Measurements from ENCODE around the gene NAB2. TPM values are rescaled to one million over a fixed set of nuclear protein-coding genes. Genes with fewer than 3 reads are reported as not detected.
A peak's percentile ranks its signal among the peaks of the same experiment; 100 is the strongest.

NAB2 gene, protein sequence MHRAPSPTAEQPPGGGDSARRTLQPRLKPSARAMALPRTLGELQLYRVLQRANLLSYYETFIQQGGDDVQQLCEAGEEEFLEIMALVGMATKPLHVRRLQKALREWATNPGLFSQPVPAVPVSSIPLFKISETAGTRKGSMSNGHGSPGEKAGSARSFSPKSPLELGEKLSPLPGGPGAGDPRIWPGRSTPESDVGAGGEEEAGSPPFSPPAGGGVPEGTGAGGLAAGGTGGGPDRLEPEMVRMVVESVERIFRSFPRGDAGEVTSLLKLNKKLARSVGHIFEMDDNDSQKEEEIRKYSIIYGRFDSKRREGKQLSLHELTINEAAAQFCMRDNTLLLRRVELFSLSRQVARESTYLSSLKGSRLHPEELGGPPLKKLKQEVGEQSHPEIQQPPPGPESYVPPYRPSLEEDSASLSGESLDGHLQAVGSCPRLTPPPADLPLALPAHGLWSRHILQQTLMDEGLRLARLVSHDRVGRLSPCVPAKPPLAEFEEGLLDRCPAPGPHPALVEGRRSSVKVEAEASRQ
- 10 to 100 TPM; 14.8 to 25.0 (median 18.2) TPM for total RNA-seq
- polyA plus RNA-seq: 10 to 100 TPM in 2 of 3 donors, 1 to 10 TPM in 1; 9.0 to 19.1 (median 13.2) TPM
- long read RNA-seq, donor 1, transcript NAB2-201 (7 exons, 2,711 nt): major isoform, 6 of 61 reads
- long read RNA-seq, donor 1, partial matches to known transcripts: 49 of 61 reads
- long read RNA-seq, donor 1, other reads (novel, unspliced or antisense): 6 of 61 reads
- long read RNA-seq, donor 2, partial matches to known transcripts: 0 of 4 reads
- long read RNA-seq, donor 2, other reads (novel, unspliced or antisense): 0 of 4 reads

DNA sequence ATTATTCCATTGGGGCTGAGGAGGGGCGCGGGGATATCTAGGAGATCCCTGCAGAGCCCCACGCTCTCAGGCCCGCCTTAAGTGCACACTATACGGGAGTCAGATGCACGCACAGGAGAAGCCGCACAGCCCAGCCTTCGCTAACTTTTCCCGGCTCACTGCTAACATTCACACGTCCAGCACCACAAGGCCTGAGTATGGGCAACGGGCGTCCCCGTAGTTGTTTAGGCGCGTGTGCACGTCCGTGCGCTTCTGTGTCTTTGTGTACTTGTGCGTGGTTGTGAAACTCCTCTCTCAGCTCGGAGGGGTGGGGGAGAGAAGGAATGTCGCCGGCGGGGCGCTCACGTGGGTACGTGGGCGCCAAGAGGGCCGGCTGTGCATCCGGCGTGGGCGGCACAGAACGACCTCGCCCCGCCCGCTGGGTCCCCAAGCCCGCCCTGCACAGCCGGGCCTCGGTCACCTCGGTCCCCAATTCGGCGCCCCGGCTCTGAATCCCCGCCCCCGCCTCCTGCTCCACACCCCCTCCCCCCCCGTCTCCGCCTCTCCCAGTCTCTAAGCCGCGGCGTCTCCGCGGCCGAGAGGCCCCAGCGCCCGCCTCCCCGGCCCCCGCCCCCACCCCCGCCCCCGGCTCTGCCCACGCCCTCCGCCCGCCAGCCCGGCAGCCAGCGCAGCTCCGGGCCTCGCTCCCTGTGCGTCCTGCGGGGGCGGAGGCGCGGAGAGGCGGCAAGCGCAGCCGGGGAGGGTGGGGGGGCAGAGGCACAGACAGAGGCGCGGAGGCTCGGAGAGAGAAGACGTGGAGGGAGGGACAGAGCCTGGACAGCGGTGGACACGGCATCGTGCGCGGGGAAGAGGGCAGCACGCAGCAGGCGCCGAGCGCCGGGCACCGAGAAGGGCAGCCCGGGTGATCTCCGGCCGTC lies at the start of gene NAB2:
Gene NAB2, plus strand, starts transcription at position 761 of the 917 bp plus-strand sequence. CDS start 158 bp downstream, outside the sequence.
- H3K4me3 ChIP-seq: peak within 1 kb of the TSS; percentile 59 to 96 (median 84)
- intact Hi-C loops (cut with DNase I; ENCODE audit: low total_unique reads): no loop called here
- TF ChIP-seq POLR2A (IDR thresholded peaks at IDR 0.05): peak in 1 of 3 donors; percentile 53
- TF ChIP-seq, protein P1, sequence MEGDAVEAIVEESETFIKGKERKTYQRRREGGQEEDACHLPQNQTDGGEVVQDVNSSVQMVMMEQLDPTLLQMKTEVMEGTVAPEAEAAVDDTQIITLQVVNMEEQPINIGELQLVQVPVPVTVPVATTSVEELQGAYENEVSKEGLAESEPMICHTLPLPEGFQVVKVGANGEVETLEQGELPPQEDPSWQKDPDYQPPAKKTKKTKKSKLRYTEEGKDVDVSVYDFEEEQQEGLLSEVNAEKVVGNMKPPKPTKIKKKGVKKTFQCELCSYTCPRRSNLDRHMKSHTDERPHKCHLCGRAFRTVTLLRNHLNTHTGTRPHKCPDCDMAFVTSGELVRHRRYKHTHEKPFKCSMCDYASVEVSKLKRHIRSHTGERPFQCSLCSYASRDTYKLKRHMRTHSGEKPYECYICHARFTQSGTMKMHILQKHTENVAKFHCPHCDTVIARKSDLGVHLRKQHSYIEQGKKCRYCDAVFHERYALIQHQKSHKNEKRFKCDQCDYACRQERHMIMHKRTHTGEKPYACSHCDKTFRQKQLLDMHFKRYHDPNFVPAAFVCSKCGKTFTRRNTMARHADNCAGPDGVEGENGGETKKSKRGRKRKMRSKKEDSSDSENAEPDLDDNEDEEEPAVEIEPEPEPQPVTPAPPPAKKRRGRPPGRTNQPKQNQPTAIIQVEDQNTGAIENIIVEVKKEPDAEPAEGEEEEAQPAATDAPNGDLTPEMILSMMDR (IDR thresholded peaks at IDR 0.05 in 8 of 11, conservative IDR thresholded peaks at IDR 0.05 in 3 of 11): peak in 2 of 11 experiments; percentile 2 to 22
- TF ChIP-seq POLR2AphosphoS5 (IDR thresholded peaks at IDR 0.05): peak; percentile 90 to 92 (median 91)
- peaks cover 0 to 29% (median 18%) of the 10 kb centered on the region in 6 donors for H3K36me3 ChIP-seq
- H3K27me3 ChIP-seq (replicated peaks in 1 of 7): no peaks in the 10 kb centered on the region
- H3K27ac ChIP-seq: peak within 1 kb of the TSS; percentile 94 to 99 (median 97)
- peaks cover 28 to 76% (median 55%) of the 10 kb centered on the region in 6 donors for H3K4me1 ChIP-seq
- no peaks in the 10 kb centered on the region for H3K9me3 ChIP-seq
- 0 to 1% (median 0%) methylated on average over 31 to 91 of the region's 91 CpGs for WGBS, 5 donors
- DNase-seq: peak; percentile 99

DNA sequence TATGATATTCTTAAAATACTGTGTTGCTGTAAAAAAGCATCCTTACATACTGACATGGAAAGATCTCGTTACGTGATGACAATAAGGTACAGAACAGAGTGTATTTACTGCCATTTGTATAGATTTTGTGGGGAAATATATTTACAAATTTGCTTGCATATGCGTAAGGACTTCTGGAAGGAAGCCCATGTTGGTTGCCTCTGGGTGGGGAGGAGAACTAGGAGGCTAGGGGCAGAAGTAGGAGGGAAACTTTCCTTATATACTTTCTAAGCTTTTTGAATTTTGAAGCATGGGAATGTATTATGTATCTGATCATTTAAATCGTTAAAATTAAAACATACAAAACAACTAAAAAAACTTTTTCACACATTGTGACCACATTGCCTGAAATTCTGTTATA lies 48.7 kb upstream of the NAB2 start:
- H3K9me3 ChIP-seq: no peaks in the 10 kb centered on the region
- DNase-seq: no peak
- no peak overlapping the region for H3K27ac ChIP-seq
- H3K4me3 ChIP-seq: no peak overlapping the region
- H3K4me1 ChIP-seq: peaks cover 0 to 5% (median 0%) of the 10 kb centered on the region in 6 donors
- no peaks in the 10 kb centered on the region for H3K27me3 ChIP-seq (replicated peaks in 1 of 7)
- no peaks in the 10 kb centered on the region for H3K36me3 ChIP-seq
- TF ChIP-seq POLR2A (IDR thresholded peaks at IDR 0.05): no peak
- no peak for TF ChIP-seq POLR2AphosphoS5 (IDR thresholded peaks at IDR 0.05)
- TF ChIP-seq, protein P1 (IDR thresholded peaks at IDR 0.05 in 8 of 11, conservative IDR thresholded peaks at IDR 0.05 in 3 of 11): no peak
- intact Hi-C loops (cut with DNase I; ENCODE audit: low total_unique reads): no loop called here
- WGBS, 5 donors: 91 to 96% (median 94%) methylated on average over 4 of the region's 4 CpGs

DNA sequence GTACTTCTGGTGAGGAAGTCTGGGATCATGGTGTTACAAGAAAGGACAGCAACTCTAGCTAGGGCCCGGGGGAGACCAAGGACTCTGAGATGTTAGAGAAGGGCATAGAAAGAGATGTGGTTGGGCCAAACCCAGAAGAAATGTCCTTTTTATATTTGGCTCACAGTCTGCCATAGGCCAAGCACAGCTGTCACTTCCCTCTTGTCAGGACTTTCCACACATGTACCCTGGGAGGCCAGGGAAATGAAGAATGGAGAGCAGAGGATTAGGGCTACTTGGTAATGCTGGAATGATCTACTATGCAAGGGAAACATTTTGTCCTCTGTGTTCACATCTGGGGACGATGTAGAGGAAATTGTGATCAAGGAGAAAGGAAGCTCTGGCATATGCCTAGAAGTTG lies 48.2 kb upstream of the NAB2 start:
- Histone ChIP-seq H3K9me3 (no peaks in the 10 kb centered on the region), H3K36me3 (no peaks in the 10 kb centered on the region), H3K27me3 (replicated peaks in 1 of 7) (no peaks in the 10 kb centered on the region), H3K27ac (no peak overlapping the region), H3K4me3 (no peak overlapping the region), H3K4me1 (peaks cover 0 to 5% (median 0%) of the 10 kb centered on the region in 6 donors)
- TF ChIP-seq POLR2AphosphoS5 (IDR thresholded peaks at IDR 0.05) (no peak), POLR2A (IDR thresholded peaks at IDR 0.05) (no peak)
- TF ChIP-seq, protein P1 (IDR thresholded peaks at IDR 0.05 in 8 of 11, conservative IDR thresholded peaks at IDR 0.05 in 3 of 11): no peak
- intact Hi-C loops (cut with DNase I; ENCODE audit: low total_unique reads): no loop called here
- DNase-seq: no peak
- WGBS, 5 donors: 34 to 60% (median 48%) methylated on average over 2 of the region's 2 CpGs

Data from spleen (tissue), 13 donors.